Endodermal cell (in vitro differentiated cells): ENCODE measurements around the gene PPDPF. TPM values are rescaled to one million over a fixed set of nuclear protein-coding genes. Genes with fewer than 3 reads are reported as not detected.

ENCODE experiments used
- DNase-seq: peaks from one replicate; pipeline ENCODE4 v3.0.0-alpha.2; 2017
- H3K27ac ChIP-seq: 2 replicates; pipeline ENCODE4 v1.5.1; 2013; ENCODE audit warnings: mild to moderate bottlenecking, low read depth, low read length, moderate library complexity
- H3K27me3 ChIP-seq: 2 replicates; pipeline ENCODE4 v1.6.1; 2013; ENCODE audit warnings: mild to moderate bottlenecking, low read length, moderate library complexity; ENCODE audit not compliant: insufficient read depth, control insufficient read depth, poor library complexity, severe bottlenecking
- H3K36me3 ChIP-seq: 2 replicates; pipeline ENCODE4 v1.7.0; 2013; ENCODE audit warnings: mild to moderate bottlenecking, low read length, moderate library complexity; ENCODE audit not compliant: control insufficient read depth, insufficient read depth
- H3K4me1 ChIP-seq: one replicate; pipeline ENCODE4 v1.7.0; 2013; ENCODE audit warnings: low read length; ENCODE audit not compliant: control insufficient read depth, insufficient read depth
- H3K4me3 ChIP-seq: 2 replicates; pipeline ENCODE4 v1.5.1; 2013; ENCODE audit warnings: mild to moderate bottlenecking, low read length, moderate library complexity
- H3K9ac ChIP-seq: 2 replicates; pipeline ENCODE4 v1.6.1; 2013; ENCODE audit warnings: mild to moderate bottlenecking, low read length, moderate library complexity; ENCODE audit not compliant: poor library complexity, severe bottlenecking; ENCODE audit errors: extremely low read depth
- H3K9me3 ChIP-seq: 2 replicates; pipeline ENCODE4 v1.6.1; 2013; ENCODE audit warnings: mild to moderate bottlenecking, low read length, moderate library complexity; ENCODE audit not compliant: control insufficient read depth
- H3K27ac Mint-ChIP-seq: 2 replicates; pipeline ENCODE4 v1.8.0; 2020; ENCODE audit warnings: mixed read lengths
- H3K27me3 Mint-ChIP-seq: 2 replicates; pipeline ENCODE4 v1.8.0; 2021; ENCODE audit warnings: mild to moderate bottlenecking, mixed read lengths; ENCODE audit not compliant: insufficient read depth
- H3K36me3 Mint-ChIP-seq: 2 replicates; pipeline ENCODE4 v1.8.0; 2020; ENCODE audit warnings: low read depth, mixed read lengths
- H3K4me1 Mint-ChIP-seq: 2 replicates; pipeline ENCODE4 v1.8.0; 2020; ENCODE audit warnings: mixed read lengths
- H3K4me3 Mint-ChIP-seq: 2 replicates; pipeline ENCODE4 v1.8.0; 2020; ENCODE audit warnings: mild to moderate bottlenecking, moderate library complexity, mixed read lengths
- H3K9me3 Mint-ChIP-seq: 2 replicates; pipeline ENCODE4 v1.8.0; 2020; ENCODE audit warnings: mild to moderate bottlenecking, mixed read lengths
- CTCF ChIP-seq: fragments of 200-600 bp; sonication (generic); conservative IDR thresholded peaks from 2 replicates; pipeline ENCODE4 v1.5.0; 2021; ENCODE audit warnings: antibody characterized with exemption, mild to moderate bottlenecking
- WGBS, 2 experiments: methylation state at CpG; one replicate each; pipeline versions ENCODE4 v1.1.5 to v1.1.7; 2013; ENCODE audit warnings: missing lambda C conversion rate in 2 of 2, mixed read lengths in 1 of 2; ENCODE audit not compliant: insufficient coverage in 1 of 2, insufficient read length in 1 of 2; 5-methylcytosine and 5-hydroxymethylcytosine counted together
- total RNA-seq, 2 donors: library from RNA; stranded (reverse); fragmentation: NEBNext Ultra II Directional in 1 of 2; extraction: Animal tissue kit (Norgen Biotek cat#: 25700) in 1 of 2; gene quantifications; 2 replicates in 1 of 2; 3 replicates in 1 of 2; pipeline ENCODE4 v1.2.1, GENCODE V29; 2021

Gene PPDPF
- total RNA-seq, 2 donors from 2014 or later, result 247 to 296 TPM

- no peak for DNase-seq
- Histone ChIP-seq H3K27ac (no peak overlapping the region), H3K4me1 (no peaks in the 10 kb centered on the region), H3K27me3 (peaks cover 28% of the 10 kb centered on the region), H3K9ac (no peak overlapping the region), H3K4me3 (no peak overlapping the region), H3K36me3 (no peaks in the 10 kb centered on the region), H3K9me3 (no peaks in the 10 kb centered on the region)
- Mint-ChIP-seq H3K9me3 (peaks cover 2% of the 10 kb centered on the region), H3K27me3 (peaks cover 36% of the 10 kb centered on the region), H3K4me1 (no peaks in the 10 kb centered on the region), H3K27ac (no peak overlapping the region), H3K36me3 (peaks cover 7% of the 10 kb centered on the region), H3K4me3 (no peak overlapping the region)
- WGBS, 2 experiments, result 89 to 92% methylated on average over 4 of the region's 4 CpGs
- TF ChIP-seq CTCF, result no peak
Measured at GRCh38 chr20:63491078-63491477, 29.5 kb upstream of the PPDPF start.

GRCh38 chr20:63491635-63492230 lies 28.8 kb upstream of the PPDPF start:
- Histone ChIP-seq H3K27me3 (peaks cover 34% of the 10 kb centered on the region), H3K36me3 (no peaks in the 10 kb centered on the region), H3K27ac (no peak overlapping the region), H3K9me3 (no peaks in the 10 kb centered on the region), H3K4me1 (no peaks in the 10 kb centered on the region), H3K4me3 (no peak overlapping the region), H3K9ac (no peak overlapping the region)
- no peaks in the 10 kb centered on the region for H3K9me3 Mint-ChIP-seq
- no peak overlapping the region for H3K27ac Mint-ChIP-seq
- no peak for TF ChIP-seq CTCF
- no peaks in the 10 kb centered on the region for H3K4me1 Mint-ChIP-seq
- DNase-seq, result no peak
- H3K27me3 Mint-ChIP-seq, result peaks cover 40% of the 10 kb centered on the region
- no peak overlapping the region for H3K4me3 Mint-ChIP-seq
- 68 to 75% methylated on average over 4 of the region's 4 CpGs for WGBS, 2 experiments
- peaks cover 7% of the 10 kb centered on the region for H3K36me3 Mint-ChIP-seq

GRCh38 chr20:63492518-63492917 lies 28.0 kb upstream of the PPDPF start:
- no peak for DNase-seq
- H3K9ac ChIP-seq, result no peak overlapping the region
- no peaks in the 10 kb centered on the region for H3K4me1 ChIP-seq
- H3K9me3 ChIP-seq, result no peaks in the 10 kb centered on the region
- Mint-ChIP-seq H3K27ac (no peak overlapping the region), H3K9me3 (no peaks in the 10 kb centered on the region), H3K4me1 (no peaks in the 10 kb centered on the region), H3K36me3 (peaks cover 7% of the 10 kb centered on the region), H3K27me3 (peaks cover 43% of the 10 kb centered on the region), H3K4me3 (no peak overlapping the region)
- WGBS, 2 experiments, result 90 to 93% methylated on average over 2 of the region's 2 CpGs
- no peak for TF ChIP-seq CTCF
- H3K27ac ChIP-seq, result no peak overlapping the region
- peaks cover 34% of the 10 kb centered on the region for H3K27me3 ChIP-seq
- no peaks in the 10 kb centered on the region for H3K36me3 ChIP-seq
- H3K4me3 ChIP-seq, result no peak overlapping the region
